HepG2 (cell line): ENCODE data around the gene ACACA.

Source experiments
- FOSL2 ChIP-seq: sonication (generic); formaldehyde crosslinking; IDR thresholded peaks from 2 replicates; pipeline ENCODE4 v1.4.0; 2020; ENCODE audit warnings: missing genetic modification reagents
- FOXP4 ChIP-seq: sonication (generic); formaldehyde crosslinking; IDR thresholded peaks from 2 replicates; pipeline ENCODE4 v1.4.0; 2020; ENCODE audit warnings: missing genetic modification reagents
- MEIS1 ChIP-seq: sonication (generic); formaldehyde crosslinking; IDR thresholded peaks from 2 replicates; pipeline ENCODE4 v1.9.0; 2021; ENCODE audit warnings: mild to moderate bottlenecking, missing genetic modification reagents, moderate library complexity, borderline replicate concordance
- TEAD2 ChIP-seq: sonication (generic); formaldehyde crosslinking; IDR thresholded peaks from 2 replicates; pipeline ENCODE4 v1.9.0; 2021; ENCODE audit warnings: missing genetic modification reagents
- ZNF350 ChIP-seq: sonication (generic); formaldehyde crosslinking; IDR thresholded peaks from 2 replicates; pipeline ENCODE4 v1.4.0; 2020; ENCODE audit warnings: mild to moderate bottlenecking, low read depth, missing genetic modification reagents, borderline replicate concordance
- ZNF468 ChIP-seq: sonication (generic); formaldehyde crosslinking; IDR thresholded peaks from 2 replicates; pipeline ENCODE4 v1.8.0; 2022; ENCODE audit warnings: mild to moderate bottlenecking, moderate library complexity, missing genetic modification reagents
- ZNF530 ChIP-seq: sonication (generic); formaldehyde crosslinking; IDR thresholded peaks from 2 replicates; pipeline ENCODE4 v1.5.0; 2020; ENCODE audit warnings: low read depth, mild to moderate bottlenecking, missing genetic modification reagents

- TF ChIP-seq ZNF468 (CRISPR knock-in tag) (no peak), FOXP4 (CRISPR knock-in tag) (no peak), ZNF530 (CRISPR knock-in tag) (no peak), MEIS1 (CRISPR knock-in tag) (no peak), ZNF350 (CRISPR knock-in tag) (no peak), TEAD2 (CRISPR knock-in tag) (no peak), FOSL2 (no peak)
Observed at GRCh38 chr17:37220607-37220953, 186.1 kb downstream of the ACACA start.
